ENCODE data around the gene HMOX1. TPM values are rescaled to one million over a fixed set of nuclear protein-coding genes. Genes with fewer than 3 reads are reported as not detected.

HMOX1 gene
- total and polyA plus RNA-seq, 2 donors (not counting 3 experiments of a cell fraction or from before 2014, with no cell fraction given) = 41.1 to 69.1 TPM

GRCh38 chr22:35352214-35353111 lies 28.4 kb upstream of the HMOX1 start:
- Histone ChIP-seq H3K36me3 (ENCODE audit: control insufficient read depth in 2 of 2, extremely low read depth in 1 of 2, insufficient read depth in 2 of 2, low read length in 2 of 2) (no peaks in the 10 kb centered on the region), H3K27ac (ENCODE audit: insufficient read depth, low read depth, low read length) (no peak overlapping the region), H3K27me3 (ENCODE audit: control insufficient read depth in 2 of 2, insufficient read depth in 2 of 2, low read length in 2 of 2) (no peaks in the 10 kb centered on the region), H3K9me3 (replicated peaks; ENCODE audit: control insufficient read depth, insufficient read depth, low read length) (no peaks in the 10 kb centered on the region), H3K9me1 (replicated peaks; ENCODE audit: control insufficient read depth, extremely low read depth, insufficient read depth, low read length) (no peaks in the 10 kb centered on the region), H4K20me1 (replicated peaks; ENCODE audit: control insufficient read depth, extremely low read depth, insufficient read depth, low read length) (no peaks in the 10 kb centered on the region), H3K79me2 (ENCODE audit: control insufficient read depth, insufficient read depth, low read length) (no peaks in the 10 kb centered on the region), H2AFZ (ENCODE audit: low read depth, low read length) (peak overlapping the region; percentile 75), H3K4me2 (ENCODE audit: insufficient read depth, low read length) (no peak overlapping the region), H3K4me3 (replicated peaks in 1 of 3; ENCODE audit: insufficient read depth in 1 of 3, low read depth in 1 of 3, low read length in 3 of 3) (no peak overlapping the region), H3K4me1 (ENCODE audit: control insufficient read depth, extremely low read depth, insufficient read depth, low read length) (peaks cover 14% of the 10 kb centered on the region), H3K9ac (replicated peaks; ENCODE audit: extremely low read depth, insufficient read depth, low read length) (no peak overlapping the region)
- no TSS peak for BruUV-seq (replicated peaks)
- dilution Hi-C loops (cut with MboI; ENCODE audit: extremely low pct_ligation_motif_present, low sequenced_read_pairs) (no loop called here), intact Hi-C loops (cut with micrococcal nuclease) (loop anchor here (5.0 to 10.0 kb wide), 2 partner anchors 562 to 715 kb away; no protein-coding TSS in a partner anchor)
- POLR2A ChIA-PET = interaction anchor here (0.7 kb wide), 1 partner anchor 32 kb away, joined by 4 read pairs; no protein-coding TSS in a partner anchor
- CTCF ChIA-PET = interaction anchor here (0.6 to 2.4 kb wide), 7 partner anchors 10 to 713 kb away, joined by 3 to 9 read pairs (median 5); partner anchors contain the start of gene HMOX1
- peak; percentile 46 for DNase-seq (ENCODE audit: low read depth, low spot score)
- no peak for FAIRE-seq
- TF ChIP-seq FOS (IDR thresholded peaks at IDR 0.05; ENCODE audit: borderline replicate concordance, insufficient read depth, low read length) (no peak), CTCF (IDR thresholded peaks at IDR 0.05; ENCODE audit: extremely low read depth in 1 of 2, insufficient read depth in 1 of 2, low read depth in 1 of 2, low read length in 2 of 2) (peak in 1 of 2 donors; percentile 27)

- TF ChIP-seq GATA2 (IDR thresholded peaks at IDR 0.05; ENCODE audit: insufficient read depth, insufficient read length, low read depth, low read length) (no peak), POLR2AphosphoS5 (IDR thresholded peaks at IDR 0.05; ENCODE audit: insufficient read depth, low read depth, low read length) (no peak)
- no peaks in the 10 kb centered on the region for H3K9me1 ChIP-seq (replicated peaks; ENCODE audit: control insufficient read depth, extremely low read depth, insufficient read depth, low read length)
- BruUV-seq (replicated peaks) = no TSS peak
- ChIA-PET CTCF (interaction anchor here (1.1 to 2.4 kb wide), 3 partner anchors 9 to 23 kb away, joined by 5 to 9 read pairs (median 8); no protein-coding TSS in a partner anchor), POLR2A (no interaction called here)
- H3K9ac ChIP-seq (replicated peaks; ENCODE audit: extremely low read depth, insufficient read depth, low read length) = no peak overlapping the region
- H3K36me3 ChIP-seq (ENCODE audit: control insufficient read depth in 2 of 2, extremely low read depth in 1 of 2, insufficient read depth in 2 of 2, low read length in 2 of 2) = no peaks in the 10 kb centered on the region
- H3K27me3 ChIP-seq (ENCODE audit: control insufficient read depth in 2 of 2, insufficient read depth in 2 of 2, low read length in 2 of 2) = no peaks in the 10 kb centered on the region
- dilution Hi-C loops (cut with MboI; ENCODE audit: extremely low pct_ligation_motif_present, low sequenced_read_pairs) (no loop called here), intact Hi-C loops (cut with micrococcal nuclease) (loop anchor here (5.0 to 10.0 kb wide), 2 partner anchors 561 to 714 kb away; no protein-coding TSS in a partner anchor)
- H2AFZ ChIP-seq (ENCODE audit: low read depth, low read length) = no peak overlapping the region
- no peaks in the 10 kb centered on the region for H3K79me2 ChIP-seq (ENCODE audit: control insufficient read depth, insufficient read depth, low read length)
- no peak overlapping the region for H3K4me3 ChIP-seq (replicated peaks in 1 of 3; ENCODE audit: insufficient read depth in 1 of 3, low read depth in 1 of 3, low read length in 3 of 3)
- H3K4me1 ChIP-seq (ENCODE audit: control insufficient read depth, extremely low read depth, insufficient read depth, low read length) = peaks cover 14% of the 10 kb centered on the region
- FAIRE-seq = no peak
- no peak overlapping the region for H3K4me2 ChIP-seq (ENCODE audit: insufficient read depth, low read length)
- no peaks in the 10 kb centered on the region for H4K20me1 ChIP-seq (replicated peaks; ENCODE audit: control insufficient read depth, extremely low read depth, insufficient read depth, low read length)
- no peak for DNase-seq (ENCODE audit: low read depth, low spot score)
- no peak overlapping the region for H3K27ac ChIP-seq (ENCODE audit: insufficient read depth, low read depth, low read length)
- H3K9me3 ChIP-seq (replicated peaks; ENCODE audit: control insufficient read depth, insufficient read depth, low read length) = no peaks in the 10 kb centered on the region
These were observed 27.6 kb upstream of the HMOX1 start for GRCh38 chr22:35353318-35353717.

All from endothelial cell of umbilical vein (primary cell).